ENCODE measurements around the gene EMSY.

DNA sequence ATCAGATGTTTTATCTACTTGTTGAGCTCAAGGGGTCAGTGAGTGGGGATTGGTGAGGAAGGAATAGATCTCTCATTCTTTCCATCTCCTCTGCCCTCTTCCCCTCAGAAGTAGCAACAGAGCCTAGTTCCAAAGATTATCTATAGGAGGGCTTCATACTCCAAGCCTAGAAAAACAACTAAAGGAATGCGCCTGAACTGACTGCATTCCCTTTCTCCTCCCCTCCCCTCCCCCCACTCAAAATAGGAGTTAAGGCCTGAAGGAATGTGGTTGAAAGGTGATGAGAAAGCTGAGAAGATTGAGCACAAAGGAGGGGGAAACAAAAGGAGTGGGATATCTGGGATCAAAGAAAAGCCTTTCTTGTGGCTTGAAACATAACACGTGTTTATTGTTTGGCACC lies 10.5 kb downstream of the EMSY start:
- TF ChIP-seq, protein P1, sequence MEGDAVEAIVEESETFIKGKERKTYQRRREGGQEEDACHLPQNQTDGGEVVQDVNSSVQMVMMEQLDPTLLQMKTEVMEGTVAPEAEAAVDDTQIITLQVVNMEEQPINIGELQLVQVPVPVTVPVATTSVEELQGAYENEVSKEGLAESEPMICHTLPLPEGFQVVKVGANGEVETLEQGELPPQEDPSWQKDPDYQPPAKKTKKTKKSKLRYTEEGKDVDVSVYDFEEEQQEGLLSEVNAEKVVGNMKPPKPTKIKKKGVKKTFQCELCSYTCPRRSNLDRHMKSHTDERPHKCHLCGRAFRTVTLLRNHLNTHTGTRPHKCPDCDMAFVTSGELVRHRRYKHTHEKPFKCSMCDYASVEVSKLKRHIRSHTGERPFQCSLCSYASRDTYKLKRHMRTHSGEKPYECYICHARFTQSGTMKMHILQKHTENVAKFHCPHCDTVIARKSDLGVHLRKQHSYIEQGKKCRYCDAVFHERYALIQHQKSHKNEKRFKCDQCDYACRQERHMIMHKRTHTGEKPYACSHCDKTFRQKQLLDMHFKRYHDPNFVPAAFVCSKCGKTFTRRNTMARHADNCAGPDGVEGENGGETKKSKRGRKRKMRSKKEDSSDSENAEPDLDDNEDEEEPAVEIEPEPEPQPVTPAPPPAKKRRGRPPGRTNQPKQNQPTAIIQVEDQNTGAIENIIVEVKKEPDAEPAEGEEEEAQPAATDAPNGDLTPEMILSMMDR (IDR thresholded peaks at IDR 0.05) = no peak
- no peak for TF ChIP-seq EZH2 (IDR thresholded peaks at IDR 0.05; ENCODE audit: borderline replicate concordance, insufficient read depth, low read depth, low read length, poor library complexity, severe bottlenecking)
